ENCODE data around the gene CFI. TPM values are rescaled to one million over a fixed set of nuclear protein-coding genes. Genes with fewer than 3 reads are reported as not detected.

Gene CFI
- total and polyA plus RNA-seq, 2 of the 8 experiments (the other 6 are each of a cell fraction or from before 2014, with no cell fraction given), result not detected

GRCh38 chr4:109816082-109816442 lies 14.3 kb upstream of the CFI start:
- peak overlapping the region; percentile 82 to 98 (median 90) for H3K4me3 ChIP-seq (ENCODE audit: extremely low read depth in 1 of 4, insufficient read depth in 2 of 4, low read depth in 3 of 4, low read length in 4 of 4)
- H4K8ac ChIP-seq (ENCODE audit: extremely low read depth, insufficient read depth, low read length), result peak overlapping the region; percentile 92; the same call in 1 of the 2 replicates
- no peak overlapping the region for H2BK120ac ChIP-seq (replicated peaks; ENCODE audit: low read depth, low read length)
- peak overlapping the region; percentile 40; the same call in 1 of the 2 replicates for H2BK12ac ChIP-seq (ENCODE audit: low read depth, low read length)
- H3K56ac ChIP-seq (replicated peaks; ENCODE audit: insufficient read length, low read depth, low read length), result peak overlapping the region; percentile 75
- no peak overlapping the region for H3K14ac ChIP-seq (ENCODE audit: insufficient read length)
- 1% methylated on average over 11 of the region's 19 CpGs; no CpG with 5 or more reads in 1 of the 2 experiments for WGBS, 2 experiments (ENCODE audit: extremely low coverage in 1 of 2, insufficient coverage in 1 of 2, insufficient read length in 1 of 2, insufficient replicate concordance in 2 of 2, low coverage in 1 of 2, low lambda C conversion rate in 2 of 2, missing lambda C conversion rate in 1 of 2)
- H4K5ac ChIP-seq (ENCODE audit: insufficient read length, low read depth, low read length), result peak overlapping the region; percentile 44
- H3K9me3 ChIP-seq (ENCODE audit: insufficient read depth in 2 of 2, low read depth in 1 of 2, low read length in 1 of 2), result no peaks in the 10 kb centered on the region
- peak overlapping the region; percentile 68 for H3K18ac ChIP-seq (ENCODE audit: extremely low read depth, low read length)
- peaks cover 14 to 53% of the 10 kb centered on the region in 2 experiments for H3K79me2 ChIP-seq (ENCODE audit: control insufficient read depth in 1 of 2, insufficient read depth in 2 of 2, low read length in 2 of 2)
- H4K20me1 ChIP-seq (replicated peaks in 1 of 2; ENCODE audit: control insufficient read depth in 1 of 2, insufficient read depth in 2 of 2, low read length in 2 of 2), result peaks cover 0 to 2% of the 10 kb centered on the region in 2 experiments
- FAIRE-seq (no peak), DNase-seq (ENCODE audit: low read depth in 1 of 2, low spot score in 2 of 2) (no peak)
- peak overlapping the region; percentile 54 for H3K4ac ChIP-seq (replicated peaks; ENCODE audit: insufficient read length, low read depth, low read length)
- H2AFZ ChIP-seq (ENCODE audit: low read length), result no peak overlapping the region
- peak overlapping the region; percentile 31 for H4K91ac ChIP-seq (replicated peaks; ENCODE audit: insufficient read length, low read length)
- H2AK5ac ChIP-seq (ENCODE audit: low read depth, low read length), result peak overlapping the region; percentile 40; the same call in 1 of the 2 replicates
- no peak overlapping the region for H3K23ac ChIP-seq (ENCODE audit: insufficient read length)
- ChIA-PET POLR2A (ENCODE audit: partially characterized antibody) (interaction anchor here (0.6 to 2.6 kb wide), 5 partner anchors 9 to 536 kb away, joined by 3 to 10 read pairs (median 3); partner anchors contain the start of gene CASP6), CTCF (ENCODE audit: partially characterized antibody) (interaction anchor here (1.1 to 2.4 kb wide), 4 partner anchors 10 to 115 kb away, joined by 3 to 8 read pairs (median 5); partner anchors contain the start of genes CASP6 and RRH)
- H3K4me1 ChIP-seq (replicated peaks in 1 of 4; ENCODE audit: control insufficient read depth in 3 of 4, insufficient read depth in 4 of 4, low read length in 3 of 4), result peaks cover 0 to under 1% (median 0%) of the 10 kb centered on the region in 4 experiments; a peak in 4 of 7 replicates
- peak overlapping the region; percentile 87 for H2BK5ac ChIP-seq (ENCODE audit: low read depth, low read length)
- peak overlapping the region; percentile 40 to 93 for H3K4me2 ChIP-seq (ENCODE audit: insufficient read depth in 1 of 2, low read depth in 2 of 2, low read length in 2 of 2)
- H3K27me3 ChIP-seq (replicated peaks in 1 of 4; ENCODE audit: control insufficient read depth in 3 of 4, extremely low read depth in 1 of 4, insufficient read depth in 3 of 4, low read length in 3 of 4), result no peaks in the 10 kb centered on the region
- peak overlapping the region; percentile 70 to 93 (median 84) for H3K9ac ChIP-seq (replicated peaks in 1 of 4; ENCODE audit: extremely low read depth in 1 of 4, low read depth in 3 of 4, low read length in 3 of 4)
- H3K36me3 ChIP-seq (ENCODE audit: control insufficient read depth in 2 of 4, insufficient read depth in 4 of 4, low read length in 3 of 4), result peaks cover 9 to 37% (median 21%) of the 10 kb centered on the region in 4 experiments
- H2BK20ac ChIP-seq (ENCODE audit: low read length), result no peak overlapping the region
- H3K27ac ChIP-seq (ENCODE audit: low read depth, low read length), result peak overlapping the region; percentile 92
- TF ChIP-seq MAFK (IDR thresholded peaks at IDR 0.05; ENCODE audit: low read depth, low read length) (no peak), SAP30 (IDR thresholded peaks at IDR 0.05; ENCODE audit: insufficient read depth, insufficient replicate concordance, low read length) (peak; percentile 81)
- H2BK15ac ChIP-seq (ENCODE audit: low read length), result no peak overlapping the region
- H3K23me2 ChIP-seq (ENCODE audit: low read depth, low read length), result peaks cover 5% of the 10 kb centered on the region
- peaks cover 3% of the 10 kb centered on the region for H3K79me1 ChIP-seq (ENCODE audit: low read depth, low read length)

Data from H1 (cell line).